ENCODE results near the gene OR4S2. TPM values are rescaled to one million over a fixed set of nuclear protein-coding genes. Genes with fewer than 3 reads are reported as not detected.

Gene OR4S2, protein sequence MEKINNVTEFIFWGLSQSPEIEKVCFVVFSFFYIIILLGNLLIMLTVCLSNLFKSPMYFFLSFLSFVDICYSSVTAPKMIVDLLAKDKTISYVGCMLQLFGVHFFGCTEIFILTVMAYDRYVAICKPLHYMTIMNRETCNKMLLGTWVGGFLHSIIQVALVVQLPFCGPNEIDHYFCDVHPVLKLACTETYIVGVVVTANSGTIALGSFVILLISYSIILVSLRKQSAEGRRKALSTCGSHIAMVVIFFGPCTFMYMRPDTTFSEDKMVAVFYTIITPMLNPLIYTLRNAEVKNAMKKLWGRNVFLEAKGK
- polyA plus RNA-seq (2011; rRNA removed): not detected in 2 replicates
- not detected in 2 replicates for polyA minus RNA-seq (2011; rRNA and poly(A)+ RNA removed)

DNA sequence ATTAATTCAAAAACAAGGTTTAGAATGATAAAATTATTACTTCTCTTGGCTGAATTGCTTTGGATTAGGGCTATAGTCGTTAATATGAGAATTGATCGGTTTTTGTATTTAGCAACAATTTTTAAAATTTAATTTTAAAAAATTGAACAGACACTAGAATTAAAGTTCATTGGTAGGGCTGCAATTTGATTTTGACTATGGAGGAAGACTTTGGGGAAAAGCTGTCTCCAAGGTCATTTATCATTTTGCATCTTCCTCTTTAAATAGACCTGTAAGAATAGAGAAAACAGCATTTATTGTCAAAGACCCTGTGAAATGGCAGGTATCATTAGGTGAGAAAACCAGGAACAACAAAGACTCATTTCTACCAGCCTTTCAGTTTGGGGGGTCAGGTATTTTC, at the start of gene OR4S2:
OR4S2 (plus strand) TSS at position 301 of the 400 bp plus-strand sequence. CDS start 2,577 bp downstream, outside the sequence.
- ChIA-PET POLR2A (no interaction called here), CTCF (no interaction called here)
- DNase-seq (ENCODE audit: low read depth, low spot score): no peak
- no peak within 1 kb of the TSS for H3K4me3 ChIP-seq (ENCODE audit: low read depth, low read length)
- no peak within 1 kb of the TSS for H3K27ac ChIP-seq (ENCODE audit: low read depth, low read length)
- no peaks in the 10 kb centered on the region for H3K9me3 ChIP-seq (ENCODE audit: control insufficient read depth, insufficient read depth, low read length)
- TF ChIP-seq, protein P1, sequence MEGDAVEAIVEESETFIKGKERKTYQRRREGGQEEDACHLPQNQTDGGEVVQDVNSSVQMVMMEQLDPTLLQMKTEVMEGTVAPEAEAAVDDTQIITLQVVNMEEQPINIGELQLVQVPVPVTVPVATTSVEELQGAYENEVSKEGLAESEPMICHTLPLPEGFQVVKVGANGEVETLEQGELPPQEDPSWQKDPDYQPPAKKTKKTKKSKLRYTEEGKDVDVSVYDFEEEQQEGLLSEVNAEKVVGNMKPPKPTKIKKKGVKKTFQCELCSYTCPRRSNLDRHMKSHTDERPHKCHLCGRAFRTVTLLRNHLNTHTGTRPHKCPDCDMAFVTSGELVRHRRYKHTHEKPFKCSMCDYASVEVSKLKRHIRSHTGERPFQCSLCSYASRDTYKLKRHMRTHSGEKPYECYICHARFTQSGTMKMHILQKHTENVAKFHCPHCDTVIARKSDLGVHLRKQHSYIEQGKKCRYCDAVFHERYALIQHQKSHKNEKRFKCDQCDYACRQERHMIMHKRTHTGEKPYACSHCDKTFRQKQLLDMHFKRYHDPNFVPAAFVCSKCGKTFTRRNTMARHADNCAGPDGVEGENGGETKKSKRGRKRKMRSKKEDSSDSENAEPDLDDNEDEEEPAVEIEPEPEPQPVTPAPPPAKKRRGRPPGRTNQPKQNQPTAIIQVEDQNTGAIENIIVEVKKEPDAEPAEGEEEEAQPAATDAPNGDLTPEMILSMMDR (IDR thresholded peaks at IDR 0.05; ENCODE audit: low read depth, low read length): no peak
- no peaks in the 10 kb centered on the region for H3K27me3 ChIP-seq (ENCODE audit: control insufficient read depth, insufficient read depth, low read length)

DNA sequence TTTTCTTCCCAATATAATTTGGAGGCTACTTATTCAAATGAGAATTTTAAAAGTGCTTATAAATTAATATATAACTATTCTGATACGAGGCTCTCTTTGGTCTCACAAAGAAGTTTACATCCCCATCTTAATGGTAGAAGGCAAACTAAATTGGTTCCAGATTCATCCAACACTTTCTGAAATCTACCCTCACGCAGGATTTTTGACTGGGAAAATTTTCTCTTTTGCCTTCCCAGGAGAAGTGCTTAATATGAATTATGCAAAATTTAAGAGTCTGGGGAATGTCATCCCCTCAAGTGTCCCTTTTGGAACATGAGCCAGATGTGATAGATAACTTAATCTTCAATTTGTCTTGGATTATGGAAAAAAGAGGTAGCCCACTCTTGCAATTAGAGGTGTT, 40.6 kb upstream of the OR4S2 start, which contains the start of gene OR4C11:
OR4C11 (minus strand) TSS at position 101 of the 400 bp plus-strand sequence. CDS start 3,272 bp downstream, outside the sequence.
- CTCF ChIA-PET: no interaction called here
- no peak for DNase-seq (ENCODE audit: low read depth, low spot score)
- POLR2A ChIA-PET: no interaction called here

DNA sequence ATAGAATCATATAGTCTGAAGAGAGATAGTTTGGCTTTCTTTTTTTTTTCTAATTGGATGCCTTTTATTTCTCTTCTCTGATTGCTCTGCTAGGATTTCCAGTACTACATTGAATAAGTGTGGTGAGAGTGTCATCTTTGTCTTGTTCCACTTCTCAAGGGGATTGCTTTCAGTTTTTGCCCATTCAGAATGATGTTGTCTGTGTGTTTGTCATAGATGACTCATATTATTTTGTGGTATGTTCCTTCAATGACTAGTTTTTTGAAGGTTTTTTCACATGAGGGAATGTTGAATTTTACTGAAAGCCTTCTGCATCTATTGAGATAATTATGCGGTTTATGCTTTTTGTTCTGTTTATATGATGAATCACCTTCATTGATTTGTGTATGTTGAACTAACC, 23.6 kb upstream of the OR4S2 start:
- ChIA-PET POLR2A (no interaction called here), CTCF (no interaction called here)
- TF ChIP-seq, protein P1 (IDR thresholded peaks at IDR 0.05; ENCODE audit: low read depth, low read length): no peak
- DNase-seq (ENCODE audit: low read depth, low spot score): no peak
- no peak overlapping the region for H3K4me3 ChIP-seq (ENCODE audit: low read depth, low read length)
- no peaks in the 10 kb centered on the region for H3K9me3 ChIP-seq (ENCODE audit: control insufficient read depth, insufficient read depth, low read length)
- no peaks in the 10 kb centered on the region for H3K27me3 ChIP-seq (ENCODE audit: control insufficient read depth, insufficient read depth, low read length)
- H3K27ac ChIP-seq (ENCODE audit: low read depth, low read length): no peak overlapping the region

More for the DNA sequence above, 40.6 kb upstream of the OR4S2 start, which contains the start of gene OR4C11:
- H3K27ac ChIP-seq (ENCODE audit: low read depth, low read length): no peak within 1 kb of the TSS
- H3K27me3 ChIP-seq (ENCODE audit: control insufficient read depth, insufficient read depth, low read length): no peaks in the 10 kb centered on the region
- H3K9me3 ChIP-seq (ENCODE audit: control insufficient read depth, insufficient read depth, low read length): no peaks in the 10 kb centered on the region
- no peak within 1 kb of the TSS for H3K4me3 ChIP-seq (ENCODE audit: low read depth, low read length)
- TF ChIP-seq, protein P1 (IDR thresholded peaks at IDR 0.05; ENCODE audit: low read depth, low read length): no peak

- no peaks in the 10 kb centered on the region for H3K9me3 ChIP-seq (ENCODE audit: control insufficient read depth, insufficient read depth, low read length)
- H3K27ac ChIP-seq (ENCODE audit: low read depth, low read length): no peak within 1 kb of the TSS
- TF ChIP-seq, protein P1 (IDR thresholded peaks at IDR 0.05; ENCODE audit: low read depth, low read length): no peak
- no peak within 1 kb of the TSS for H3K4me3 ChIP-seq (ENCODE audit: low read depth, low read length)
- no peaks in the 10 kb centered on the region for H3K27me3 ChIP-seq (ENCODE audit: control insufficient read depth, insufficient read depth, low read length)
- ChIA-PET POLR2A (no interaction called here), CTCF (no interaction called here)
- no peak for DNase-seq (ENCODE audit: low read depth, low spot score)
Observed at GRCh38 chr11:55634813-55635212, 13.3 kb upstream of the OR4S2 start, which contains the start of gene OR4P4. Gene OR4P4, plus strand, starts transcription at chr11:55635113.

- DNase-seq (ENCODE audit: low read depth, low spot score): no peak
- TF ChIP-seq, protein P1 (IDR thresholded peaks at IDR 0.05; ENCODE audit: low read depth, low read length): no peak
- no peaks in the 10 kb centered on the region for H3K9me3 ChIP-seq (ENCODE audit: control insufficient read depth, insufficient read depth, low read length)
- no peaks in the 10 kb centered on the region for H3K27me3 ChIP-seq (ENCODE audit: control insufficient read depth, insufficient read depth, low read length)
- ChIA-PET POLR2A (no interaction called here), CTCF (no interaction called here)
- no peak overlapping the region for H3K27ac ChIP-seq (ENCODE audit: low read depth, low read length)
- no peak overlapping the region for H3K4me3 ChIP-seq (ENCODE audit: low read depth, low read length)
Observed at GRCh38 chr11:55652560-55652959, 4.4 kb downstream of the OR4S2 start.
